ENCODE measurements around the gene OPTN.

Gene OPTN

GRCh38 chr10:13120786-13121499 lies 21.0 kb downstream of the OPTN start:
- H3K79me1 ChIP-seq (ENCODE audit: low read depth, low read length), result no peaks in the 10 kb centered on the region
- no peak overlapping the region for H2BK5ac ChIP-seq (ENCODE audit: low read length)
- no peak overlapping the region for H3K4me2 ChIP-seq (ENCODE audit: insufficient read depth, low read length, poor library complexity, severe bottlenecking)
- no peaks in the 10 kb centered on the region for H3K27me3 ChIP-seq (ENCODE audit: control insufficient read depth in 3 of 3, insufficient read depth in 3 of 3, low read depth in 1 of 3, low read length in 3 of 3)
- H4K91ac ChIP-seq (ENCODE audit: low read depth, low read length, poor library complexity), result no peak overlapping the region
- H2BK120ac ChIP-seq (ENCODE audit: low read depth, low read length), result no peak overlapping the region
- H3K27ac ChIP-seq (replicated peaks; ENCODE audit: low read length), result no peak overlapping the region
- no peak overlapping the region for H3K23ac ChIP-seq (ENCODE audit: low read depth, low read length, poor library complexity)
- no peak overlapping the region for H2AFZ ChIP-seq (ENCODE audit: low read length)
- no peaks in the 10 kb centered on the region for H3K4me1 ChIP-seq (ENCODE audit: control insufficient read depth in 2 of 2, insufficient read depth in 1 of 2, low read depth in 1 of 2, low read length in 2 of 2)
- no peak overlapping the region for H3K18ac ChIP-seq (ENCODE audit: low read length)
- H3K4me3 ChIP-seq (ENCODE audit: low read length in 2 of 2), result no peak overlapping the region
- H3K9me3 ChIP-seq (replicated peaks in 1 of 2; ENCODE audit: control insufficient read depth in 2 of 2, insufficient read depth in 1 of 2, low read depth in 1 of 2, low read length in 2 of 2), result no peaks in the 10 kb centered on the region
- no peak overlapping the region for H3K14ac ChIP-seq (ENCODE audit: low read length)
- no peak for DNase-seq (ENCODE audit: low spot score)
- H3K4ac ChIP-seq (ENCODE audit: low read length), result no peak overlapping the region
- no CpG with 5 or more reads among the region's 10 CpGs for WGBS, 2 donors (ENCODE audit: extremely low coverage in 2 of 2, insufficient read length in 2 of 2, insufficient replicate concordance in 1 of 2)
- H4K8ac ChIP-seq (ENCODE audit: low read depth, low read length), result no peak overlapping the region
- H2AK5ac ChIP-seq (ENCODE audit: low read depth, low read length), result no peak overlapping the region
- H3K9ac ChIP-seq (ENCODE audit: low read depth, low read length, poor library complexity), result no peak overlapping the region
- no peak overlapping the region for H2BK15ac ChIP-seq (ENCODE audit: low read length)
- no peak overlapping the region for H2BK12ac ChIP-seq (ENCODE audit: low read length)
- no peaks in the 10 kb centered on the region for H3K36me3 ChIP-seq (replicated peaks in 1 of 2; ENCODE audit: control insufficient read depth in 2 of 2, insufficient read depth in 2 of 2, low read length in 2 of 2)

- H3K4me2 ChIP-seq (ENCODE audit: insufficient read depth, low read length, poor library complexity, severe bottlenecking), result no peak overlapping the region
These were observed 21.5 kb downstream of the OPTN start for GRCh38 chr10:13121500-13121854.

DNA sequence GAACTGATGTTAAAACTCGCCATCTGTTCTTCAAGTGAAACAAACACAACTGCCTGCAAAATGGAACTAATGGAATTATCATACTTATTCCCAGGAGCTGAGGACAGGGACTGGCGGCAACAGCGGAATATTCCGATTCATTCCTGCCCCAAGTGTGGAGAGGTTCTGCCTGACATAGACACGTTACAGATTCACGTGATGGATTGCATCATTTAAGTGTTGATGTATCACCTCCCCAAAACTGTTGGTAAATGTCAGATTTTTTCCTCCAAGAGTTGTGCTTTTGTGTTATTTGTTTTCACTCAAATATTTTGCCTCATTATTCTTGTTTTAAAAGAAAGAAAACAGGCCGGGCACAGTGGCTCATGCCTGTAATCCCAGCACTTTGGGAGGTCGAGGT lies 36.7 kb downstream of the OPTN start:
- Histone ChIP-seq H3K14ac (ENCODE audit: low read length) (no peak overlapping the region), H4K91ac (ENCODE audit: low read depth, low read length, poor library complexity) (no peak overlapping the region), H3K79me1 (ENCODE audit: low read depth, low read length) (no peaks in the 10 kb centered on the region), H3K18ac (ENCODE audit: low read length) (no peak overlapping the region), H3K27me3 (ENCODE audit: control insufficient read depth in 3 of 3, insufficient read depth in 3 of 3, low read depth in 1 of 3, low read length in 3 of 3) (no peaks in the 10 kb centered on the region), H3K4me1 (ENCODE audit: control insufficient read depth in 2 of 2, insufficient read depth in 1 of 2, low read depth in 1 of 2, low read length in 2 of 2) (peaks cover 4 to 12% of the 10 kb centered on the region in 2 donors), H2BK5ac (ENCODE audit: low read length) (no peak overlapping the region), H2BK12ac (ENCODE audit: low read length) (no peak overlapping the region), H3K4me3 (ENCODE audit: low read length in 2 of 2) (no peak overlapping the region), H3K23ac (ENCODE audit: low read depth, low read length, poor library complexity) (no peak overlapping the region), H2AK5ac (ENCODE audit: low read depth, low read length) (no peak overlapping the region), H2BK15ac (ENCODE audit: low read length) (no peak overlapping the region), H3K4ac (ENCODE audit: low read length) (no peak overlapping the region), H3K4me2 (ENCODE audit: insufficient read depth, low read length, poor library complexity, severe bottlenecking) (no peak overlapping the region), H3K9me3 (replicated peaks in 1 of 2; ENCODE audit: control insufficient read depth in 2 of 2, insufficient read depth in 1 of 2, low read depth in 1 of 2, low read length in 2 of 2) (no peaks in the 10 kb centered on the region), H2AFZ (ENCODE audit: low read length) (no peak overlapping the region), H4K8ac (ENCODE audit: low read depth, low read length) (no peak overlapping the region), H3K36me3 (replicated peaks in 1 of 2; ENCODE audit: control insufficient read depth in 2 of 2, insufficient read depth in 2 of 2, low read length in 2 of 2) (peaks cover 0 to 5% of the 10 kb centered on the region in 2 donors), H2BK120ac (ENCODE audit: low read depth, low read length) (no peak overlapping the region), H3K9ac (ENCODE audit: low read depth, low read length, poor library complexity) (no peak overlapping the region), H3K27ac (replicated peaks; ENCODE audit: low read length) (no peak overlapping the region)
- WGBS, 2 donors (ENCODE audit: extremely low coverage in 2 of 2, insufficient read length in 2 of 2, insufficient replicate concordance in 1 of 2), result no CpG with 5 or more reads among the region's 8 CpGs
- DNase-seq (ENCODE audit: low spot score), result no peak

More at GRCh38 chr10:13121500-13121854, 21.5 kb downstream of the OPTN start:
- Histone ChIP-seq H2BK15ac (ENCODE audit: low read length) (no peak overlapping the region), H4K8ac (ENCODE audit: low read depth, low read length) (no peak overlapping the region), H3K18ac (ENCODE audit: low read length) (no peak overlapping the region), H3K14ac (ENCODE audit: low read length) (no peak overlapping the region), H3K27me3 (ENCODE audit: control insufficient read depth in 3 of 3, insufficient read depth in 3 of 3, low read depth in 1 of 3, low read length in 3 of 3) (no peaks in the 10 kb centered on the region), H2AK5ac (ENCODE audit: low read depth, low read length) (no peak overlapping the region), H3K27ac (replicated peaks; ENCODE audit: low read length) (no peak overlapping the region), H3K4ac (ENCODE audit: low read length) (no peak overlapping the region), H2BK120ac (ENCODE audit: low read depth, low read length) (no peak overlapping the region), H3K23ac (ENCODE audit: low read depth, low read length, poor library complexity) (no peak overlapping the region), H3K9me3 (replicated peaks in 1 of 2; ENCODE audit: control insufficient read depth in 2 of 2, insufficient read depth in 1 of 2, low read depth in 1 of 2, low read length in 2 of 2) (no peaks in the 10 kb centered on the region), H3K4me3 (ENCODE audit: low read length in 2 of 2) (no peak overlapping the region), H3K9ac (ENCODE audit: low read depth, low read length, poor library complexity) (no peak overlapping the region), H3K79me1 (ENCODE audit: low read depth, low read length) (no peaks in the 10 kb centered on the region), H2BK5ac (ENCODE audit: low read length) (no peak overlapping the region), H3K4me1 (ENCODE audit: control insufficient read depth in 2 of 2, insufficient read depth in 1 of 2, low read depth in 1 of 2, low read length in 2 of 2) (no peaks in the 10 kb centered on the region), H4K91ac (ENCODE audit: low read depth, low read length, poor library complexity) (no peak overlapping the region), H2AFZ (ENCODE audit: low read length) (no peak overlapping the region), H2BK12ac (ENCODE audit: low read length) (no peak overlapping the region), H3K36me3 (replicated peaks in 1 of 2; ENCODE audit: control insufficient read depth in 2 of 2, insufficient read depth in 2 of 2, low read length in 2 of 2) (no peaks in the 10 kb centered on the region)
- no CpG with 5 or more reads among the region's 1 CpG for WGBS, 2 donors (ENCODE audit: extremely low coverage in 2 of 2, insufficient read length in 2 of 2, insufficient replicate concordance in 1 of 2)
- no peak for DNase-seq (ENCODE audit: low spot score)

DNA sequence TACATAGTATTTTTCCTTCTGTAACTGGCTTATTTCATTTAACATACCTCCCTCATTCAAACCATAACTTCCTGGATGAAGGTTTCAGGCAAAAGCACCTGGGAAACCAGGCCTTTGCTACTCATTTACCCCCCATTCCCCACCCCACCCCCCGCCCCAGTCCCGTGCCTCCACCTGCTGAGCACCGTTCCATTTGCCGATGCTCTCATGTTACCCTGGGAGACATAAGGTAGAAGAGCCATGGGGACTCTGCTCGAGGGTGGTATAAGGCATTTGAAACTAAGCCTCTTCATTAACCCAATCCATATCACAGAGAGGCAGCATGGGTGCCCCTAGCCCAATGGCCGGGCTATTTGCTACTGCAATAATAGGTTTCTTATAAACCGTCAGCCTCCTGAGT lies 39.2 kb downstream of the OPTN start:
- H2BK12ac ChIP-seq (ENCODE audit: low read length), result no peak overlapping the region
- no peak overlapping the region for H2BK120ac ChIP-seq (ENCODE audit: low read depth, low read length)
- no peaks in the 10 kb centered on the region for H3K79me1 ChIP-seq (ENCODE audit: low read depth, low read length)
- peaks cover 4 to 12% of the 10 kb centered on the region in 2 donors for H3K4me1 ChIP-seq (ENCODE audit: control insufficient read depth in 2 of 2, insufficient read depth in 1 of 2, low read depth in 1 of 2, low read length in 2 of 2)
- no peak overlapping the region for H4K91ac ChIP-seq (ENCODE audit: low read depth, low read length, poor library complexity)
- H3K9ac ChIP-seq (ENCODE audit: low read depth, low read length, poor library complexity), result no peak overlapping the region
- H3K27ac ChIP-seq (replicated peaks; ENCODE audit: low read length), result no peak overlapping the region
- no peak overlapping the region for H3K4me3 ChIP-seq (ENCODE audit: low read length in 2 of 2)
- no CpG with 5 or more reads among the region's 7 CpGs for WGBS, 2 donors (ENCODE audit: extremely low coverage in 2 of 2, insufficient read length in 2 of 2, insufficient replicate concordance in 1 of 2)
- H2BK15ac ChIP-seq (ENCODE audit: low read length), result no peak overlapping the region
- no peaks in the 10 kb centered on the region for H3K27me3 ChIP-seq (ENCODE audit: control insufficient read depth in 3 of 3, insufficient read depth in 3 of 3, low read depth in 1 of 3, low read length in 3 of 3)
- no peak overlapping the region for H2AK5ac ChIP-seq (ENCODE audit: low read depth, low read length)
- no peak overlapping the region for H3K18ac ChIP-seq (ENCODE audit: low read length)
- H3K36me3 ChIP-seq (replicated peaks in 1 of 2; ENCODE audit: control insufficient read depth in 2 of 2, insufficient read depth in 2 of 2, low read length in 2 of 2), result peaks cover 0 to 3% of the 10 kb centered on the region in 2 donors
- no peak overlapping the region for H2AFZ ChIP-seq (ENCODE audit: low read length)
- no peak overlapping the region for H2BK5ac ChIP-seq (ENCODE audit: low read length)
- no peak overlapping the region for H3K14ac ChIP-seq (ENCODE audit: low read length)
- H3K4me2 ChIP-seq (ENCODE audit: insufficient read depth, low read length, poor library complexity, severe bottlenecking), result no peak overlapping the region
- H3K23ac ChIP-seq (ENCODE audit: low read depth, low read length, poor library complexity), result no peak overlapping the region
- H3K4ac ChIP-seq (ENCODE audit: low read length), result no peak overlapping the region
- H4K8ac ChIP-seq (ENCODE audit: low read depth, low read length), result no peak overlapping the region
- peaks cover 0 to 2% of the 10 kb centered on the region in 2 donors for H3K9me3 ChIP-seq (replicated peaks in 1 of 2; ENCODE audit: control insufficient read depth in 2 of 2, insufficient read depth in 1 of 2, low read depth in 1 of 2, low read length in 2 of 2)
- no peak for DNase-seq (ENCODE audit: low spot score)
